ENCODE measurements around the gene VTI1A.
"Not testable (repeated sequence)": the region's sequence is repeated elsewhere in the genome, so short reads cannot be mapped to it uniquely, and the experiment has no call there.

VTI1A gene

GRCh38 chr10:112454910-112455779 is 8.1 kb downstream of the VTI1A start:
- no peak for DNase-seq (ENCODE audit: low spot score)

- DNase-seq (ENCODE audit: low spot score), result no peak
These were observed 9.5 kb downstream of the VTI1A start for GRCh38 chr10:112456533-112456932.

- DNase-seq (ENCODE audit: low spot score), result no peak
These were observed 13.4 kb downstream of the VTI1A start for GRCh38 chr10:112460366-112460765.

- DNase-seq (ENCODE audit: low spot score), result no peak
These were observed 14.2 kb downstream of the VTI1A start for GRCh38 chr10:112461029-112461887.

GRCh38 chr10:112464074-112464473 is 17.1 kb downstream of the VTI1A start:
- not testable (repeated sequence) for DNase-seq (ENCODE audit: low spot score)

GRCh38 chr10:112465299-112465883 is 18.4 kb downstream of the VTI1A start:
- no peak for DNase-seq (ENCODE audit: low spot score)

- DNase-seq (ENCODE audit: low spot score), result no peak
These were observed 19.8 kb downstream of the VTI1A start for GRCh38 chr10:112466802-112467201.

- no peak for DNase-seq (ENCODE audit: low spot score)
These were observed 20.6 kb downstream of the VTI1A start for GRCh38 chr10:112467541-112468075.

GRCh38 chr10:112471878-112472487 is 25.0 kb downstream of the VTI1A start:
- DNase-seq (ENCODE audit: low spot score), result peak; percentile 53

GRCh38 chr10:112475575-112476218 is 28.7 kb downstream of the VTI1A start:
- DNase-seq (ENCODE audit: low spot score), result no peak

- DNase-seq (ENCODE audit: low spot score), result no peak
These were observed 34.6 kb downstream of the VTI1A start for GRCh38 chr10:112481602-112482001.

- no peak for DNase-seq (ENCODE audit: low spot score)
These were observed 37.4 kb downstream of the VTI1A start for GRCh38 chr10:112484399-112484798.

GRCh38 chr10:112487964-112488363 is 40.9 kb downstream of the VTI1A start:
- DNase-seq (ENCODE audit: low spot score), result no peak

- DNase-seq (ENCODE audit: low spot score), result no peak
These were observed 43.5 kb downstream of the VTI1A start for GRCh38 chr10:112490545-112490944.

- DNase-seq (ENCODE audit: low spot score), result no peak
These were observed 44.1 kb downstream of the VTI1A start for GRCh38 chr10:112491144-112491543.

- DNase-seq (ENCODE audit: low spot score), result no peak
These were observed 45.7 kb downstream of the VTI1A start for GRCh38 chr10:112492736-112493135.

- DNase-seq (ENCODE audit: low spot score), result no peak
These were observed 50.4 kb downstream of the VTI1A start for GRCh38 chr10:112497347-112497950.

GRCh38 chr10:112498806-112499205 is 51.8 kb downstream of the VTI1A start:
- no peak for DNase-seq (ENCODE audit: low spot score)

GRCh38 chr10:112499985-112500384 is 53.0 kb downstream of the VTI1A start:
- not testable (repeated sequence) for DNase-seq (ENCODE audit: low spot score)

- no peak for DNase-seq (ENCODE audit: low spot score)
These were observed 55.5 kb downstream of the VTI1A start for GRCh38 chr10:112502536-112502935.

GRCh38 chr10:112503643-112504042 is 56.6 kb downstream of the VTI1A start:
- no peak for DNase-seq (ENCODE audit: low spot score)

Measured in COLO829 (cell line).